ENCODE data around the gene MS4A6A. TPM values are rescaled to one million over a fixed set of nuclear protein-coding genes. Genes with fewer than 3 reads are reported as not detected.

Gene MS4A6A
- total RNA-seq, 8 experiments from 2014 or later, result 0.13 to 1.6 (median 0.36) TPM; not detected in 3

Other genes starting within 250 kb of the MS4A6A start
- not detected for gene OOSP1, start 244.7 kb downstream of the MS4A6A start, total RNA-seq
- gene OOSP4A, start 219.1 kb downstream of the MS4A6A start, total RNA-seq, result not detected
- not detected for gene OOSP4B, start 165.9 kb downstream of the MS4A6A start, total RNA-seq
- gene OOSP2, start 142.7 kb downstream of the MS4A6A start, total RNA-seq, result under 1 TPM in 1 of 8 experiments, not detected in 7; 0.08 TPM
- under 1 TPM in 1 of 8 experiments, not detected in 7; 0.33 TPM for gene MS4A3, start 126.4 kb downstream of the MS4A6A start, total RNA-seq
- gene MS4A2, start 94.4 kb downstream of the MS4A6A start, total RNA-seq, result under 1 TPM in 4 of 8 experiments, not detected in 4; 0.09 to 0.52 (median 0.14) TPM
- gene MS4A4E, start 60.1 kb upstream of the MS4A6A start, total RNA-seq, result under 1 TPM in 1 of 8 experiments, not detected in 7; 0.81 TPM
- gene MS4A4A, start 97.6 kb upstream of the MS4A6A start, total RNA-seq, result under 1 TPM in 2 of 8 experiments, not detected in 6; 0.14 to 0.33 TPM
- gene MS4A6E, start 144.2 kb upstream of the MS4A6A start, total RNA-seq, result not detected
- gene MS4A7, start 195.4 kb upstream of the MS4A6A start, total RNA-seq, result 1 to 10 TPM in 1 of 8 experiments, under 1 TPM in 4, not detected in 3; 0.05 to 1.0 (median 0.24) TPM
- gene MS4A14, start 213.4 kb upstream of the MS4A6A start, total RNA-seq, result under 1 TPM in 4 of 8 experiments, not detected in 4; 0.21 to 0.43 (median 0.26) TPM
- not detected for gene MS4A5, start 246.5 kb upstream of the MS4A6A start, total RNA-seq